ENCODE data around the gene TMEM170A.

The TMEM170A gene

DNA sequence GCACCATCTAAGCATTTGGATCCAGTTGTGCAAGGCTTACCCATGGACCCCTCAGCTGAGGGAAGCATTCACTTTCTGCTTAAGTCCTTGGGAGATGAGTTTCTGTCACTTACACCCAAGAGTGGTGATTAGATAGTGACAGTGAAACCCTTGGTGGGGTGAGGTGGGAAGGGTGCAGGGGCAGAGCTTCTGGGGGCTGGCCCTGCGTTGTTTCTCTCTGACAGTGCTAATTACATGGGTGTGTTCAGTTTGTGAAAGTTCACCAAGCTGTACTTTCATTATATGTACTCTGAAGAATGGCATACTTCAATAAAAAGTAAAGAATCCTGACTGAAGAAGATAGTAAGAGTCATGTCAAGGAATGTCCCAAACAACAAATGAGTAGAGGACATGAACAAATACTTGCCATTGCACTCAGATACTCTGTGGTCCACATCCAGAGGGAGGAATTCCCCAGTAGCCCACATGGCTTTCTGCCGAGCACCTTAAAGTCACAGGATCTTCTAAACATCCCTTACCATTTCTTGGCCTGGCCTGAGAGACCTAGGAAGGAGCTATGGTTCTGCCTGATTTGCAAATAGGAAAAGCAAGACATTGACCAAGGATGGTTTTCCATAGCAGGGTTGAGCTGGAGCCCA is 22.3 kb upstream of the TMEM170A start:
- Mint-ChIP-seq H3K27ac (no peak overlapping the region), H3K9me3 (no peaks in the 10 kb centered on the region), H3K36me3 (ENCODE audit: low read depth) (no peaks in the 10 kb centered on the region), H3K4me3 (no peak overlapping the region), H3K4me1 (ENCODE audit: low read depth) (no peaks in the 10 kb centered on the region), H3K27me3 (ENCODE audit: low read depth) (no peaks in the 10 kb centered on the region)

DNA sequence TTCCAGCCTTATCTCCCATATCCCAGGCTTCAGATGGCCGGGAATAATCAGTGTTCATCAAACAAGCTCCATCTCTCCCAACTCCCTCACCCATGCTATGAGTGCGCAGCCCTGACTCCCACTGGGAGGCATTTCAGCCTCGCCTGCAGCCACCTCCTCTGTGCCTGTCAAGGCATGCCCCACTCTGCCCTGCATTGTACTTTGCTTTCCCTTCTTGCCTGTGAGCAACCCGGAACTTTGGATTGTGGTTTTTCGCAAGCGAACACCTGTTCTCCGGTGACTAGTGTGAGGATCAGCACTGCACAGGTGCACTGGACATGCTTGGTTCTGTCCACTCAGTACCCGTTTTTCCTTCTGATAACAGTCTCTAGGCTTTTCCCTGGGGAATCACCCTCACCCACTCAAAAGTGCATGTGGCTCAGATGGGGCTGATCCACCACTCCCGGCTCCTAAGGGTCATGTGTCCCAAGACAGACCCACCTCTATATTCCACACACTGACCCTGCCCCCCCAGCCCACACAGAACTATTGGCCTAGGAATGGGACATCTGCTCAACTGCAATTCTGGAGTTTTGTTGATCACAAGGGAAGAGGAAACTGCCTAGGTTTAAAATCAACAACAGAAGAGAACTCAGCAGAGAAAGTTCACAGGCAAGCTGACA is 21.7 kb upstream of the TMEM170A start:
- Mint-ChIP-seq H3K4me1 (ENCODE audit: low read depth) (no peaks in the 10 kb centered on the region), H3K27me3 (ENCODE audit: low read depth) (no peaks in the 10 kb centered on the region), H3K36me3 (ENCODE audit: low read depth) (no peaks in the 10 kb centered on the region), H3K9me3 (no peaks in the 10 kb centered on the region), H3K27ac (no peak overlapping the region), H3K4me3 (no peak overlapping the region)

DNA sequence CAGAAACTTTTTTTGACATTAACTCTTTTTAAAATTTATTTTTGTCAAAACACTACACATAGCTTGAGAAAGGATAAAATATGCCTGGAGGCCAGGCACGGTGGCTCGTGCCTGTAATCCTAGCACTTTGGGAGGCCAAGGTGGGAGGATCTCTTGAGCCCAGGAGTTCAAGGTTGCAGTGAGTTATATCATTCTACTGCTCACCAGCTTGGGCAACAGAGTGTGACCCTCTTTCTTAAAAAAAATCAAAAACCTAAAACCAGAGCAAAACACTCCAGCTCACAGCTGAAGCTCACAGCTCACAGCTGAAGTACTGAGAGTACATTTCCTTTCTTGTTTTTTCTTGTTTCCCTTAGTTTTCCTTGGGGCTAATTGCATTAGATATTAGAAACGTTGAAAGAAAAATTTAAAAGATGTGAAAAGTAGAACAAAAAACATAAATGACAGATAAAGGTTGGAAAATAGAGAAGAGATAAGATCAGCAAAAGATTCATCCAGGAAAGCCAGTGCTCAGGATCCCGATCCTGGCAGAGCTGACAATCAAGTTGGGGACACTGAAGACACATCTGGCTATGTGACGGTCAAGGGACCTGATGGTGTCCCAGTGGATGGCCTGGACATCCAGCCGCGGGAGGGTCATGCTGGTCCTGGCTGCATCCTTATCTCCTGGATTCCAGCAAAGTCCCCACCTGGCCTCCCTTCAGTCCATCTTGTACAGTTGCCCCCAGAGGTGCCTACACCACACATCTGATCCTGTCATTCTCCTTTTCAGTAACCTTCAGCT is 20.9 kb upstream of the TMEM170A start:
- H3K4me1 Mint-ChIP-seq (ENCODE audit: low read depth) = no peaks in the 10 kb centered on the region
- no peak overlapping the region for H3K27ac Mint-ChIP-seq
- no peaks in the 10 kb centered on the region for H3K27me3 Mint-ChIP-seq (ENCODE audit: low read depth)
- no peaks in the 10 kb centered on the region for H3K9me3 Mint-ChIP-seq
- H3K4me3 Mint-ChIP-seq = no peak overlapping the region
- no peaks in the 10 kb centered on the region for H3K36me3 Mint-ChIP-seq (ENCODE audit: low read depth)

DNA sequence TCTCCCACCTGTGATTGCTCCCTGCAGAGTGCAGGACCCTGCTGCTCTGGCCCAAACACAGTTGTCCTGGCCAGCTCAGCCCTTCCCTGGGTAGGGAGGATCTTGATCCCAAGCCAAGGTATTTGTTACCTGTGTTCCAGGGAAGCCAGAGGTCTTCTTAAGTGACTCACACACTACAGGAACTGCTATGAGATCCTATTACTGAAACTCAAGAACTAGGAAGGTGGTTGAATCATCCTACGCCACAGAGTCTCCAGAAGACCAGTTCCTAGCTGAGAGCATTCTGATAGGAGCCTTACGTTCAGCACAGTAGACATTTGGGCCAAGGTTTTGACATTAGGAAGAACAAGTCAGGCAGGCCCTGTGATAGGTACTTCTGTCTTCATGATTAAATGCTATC is 18.7 kb upstream of the TMEM170A start:
- Mint-ChIP-seq H3K27me3 (ENCODE audit: low read depth) (no peaks in the 10 kb centered on the region), H3K27ac (no peak overlapping the region), H3K4me1 (ENCODE audit: low read depth) (no peaks in the 10 kb centered on the region), H3K36me3 (ENCODE audit: low read depth) (no peaks in the 10 kb centered on the region), H3K9me3 (no peaks in the 10 kb centered on the region), H3K4me3 (no peak overlapping the region)

DNA sequence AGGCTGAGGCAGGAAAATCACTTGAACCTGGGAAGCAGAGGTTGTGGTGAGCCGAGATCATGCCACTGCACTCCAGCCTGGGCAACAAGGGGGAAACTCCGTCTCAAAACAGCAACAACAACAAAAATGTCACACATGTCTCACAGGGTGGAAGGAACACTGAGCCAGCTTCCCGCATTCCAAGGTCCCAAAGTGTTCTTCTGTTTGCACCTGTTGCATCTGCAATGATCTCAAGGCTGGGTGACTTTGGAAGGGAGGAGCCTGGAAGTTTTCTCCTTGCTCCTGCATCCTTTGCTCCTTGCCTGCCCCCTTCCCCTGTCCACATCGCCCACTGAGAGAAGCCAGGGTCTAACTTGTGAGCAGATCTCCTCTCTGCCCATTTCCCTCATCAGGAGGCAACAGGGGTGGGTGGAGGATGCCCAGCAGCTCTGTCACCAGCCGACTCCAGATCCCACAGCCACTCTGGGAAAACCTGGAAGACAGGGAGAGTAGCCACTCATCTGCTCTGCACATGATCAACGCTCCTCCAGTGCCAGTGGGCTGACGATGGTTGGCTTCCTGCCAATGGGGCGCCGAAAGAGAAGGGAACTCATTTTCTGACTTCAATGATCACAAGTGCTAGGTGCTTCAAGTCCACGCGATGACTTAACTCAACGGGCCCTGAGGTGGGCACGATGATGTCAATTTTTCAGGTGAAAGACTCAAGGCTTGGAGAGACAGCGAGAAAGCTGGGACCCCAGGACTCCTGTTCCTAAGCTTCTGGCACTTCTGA is 18.1 kb upstream of the TMEM170A start:
- no peaks in the 10 kb centered on the region for H3K9me3 Mint-ChIP-seq
- H3K27ac Mint-ChIP-seq = no peak overlapping the region
- peaks cover 3% of the 10 kb centered on the region for H3K27me3 Mint-ChIP-seq (ENCODE audit: low read depth)
- no peaks in the 10 kb centered on the region for H3K36me3 Mint-ChIP-seq (ENCODE audit: low read depth)
- no peaks in the 10 kb centered on the region for H3K4me1 Mint-ChIP-seq (ENCODE audit: low read depth)
- H3K4me3 Mint-ChIP-seq = no peak overlapping the region

DNA sequence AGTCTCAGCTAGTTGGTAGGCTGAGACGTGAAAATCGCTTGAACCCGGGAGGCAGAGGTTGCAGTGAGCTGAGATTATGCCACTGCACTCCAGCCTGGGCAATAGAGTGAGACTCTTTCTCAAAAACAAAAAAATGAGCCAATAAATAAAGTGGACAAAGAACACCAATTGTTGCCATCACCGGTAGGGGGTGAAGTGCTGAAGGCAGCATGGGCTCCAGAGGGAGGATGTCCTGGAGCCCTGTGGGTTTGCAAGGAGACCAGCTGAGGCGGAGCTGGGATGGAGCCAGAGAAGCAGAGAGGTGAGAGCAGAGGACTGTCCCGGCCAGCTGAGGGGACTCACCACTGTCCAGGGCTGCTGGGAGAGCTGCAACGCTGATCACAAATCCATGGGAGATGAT is 17.0 kb upstream of the TMEM170A start:
- Mint-ChIP-seq H3K27me3 (ENCODE audit: low read depth) (peaks cover 3% of the 10 kb centered on the region), H3K9me3 (no peaks in the 10 kb centered on the region), H3K27ac (no peak overlapping the region), H3K36me3 (ENCODE audit: low read depth) (no peaks in the 10 kb centered on the region), H3K4me1 (ENCODE audit: low read depth) (no peaks in the 10 kb centered on the region), H3K4me3 (no peak overlapping the region)

DNA sequence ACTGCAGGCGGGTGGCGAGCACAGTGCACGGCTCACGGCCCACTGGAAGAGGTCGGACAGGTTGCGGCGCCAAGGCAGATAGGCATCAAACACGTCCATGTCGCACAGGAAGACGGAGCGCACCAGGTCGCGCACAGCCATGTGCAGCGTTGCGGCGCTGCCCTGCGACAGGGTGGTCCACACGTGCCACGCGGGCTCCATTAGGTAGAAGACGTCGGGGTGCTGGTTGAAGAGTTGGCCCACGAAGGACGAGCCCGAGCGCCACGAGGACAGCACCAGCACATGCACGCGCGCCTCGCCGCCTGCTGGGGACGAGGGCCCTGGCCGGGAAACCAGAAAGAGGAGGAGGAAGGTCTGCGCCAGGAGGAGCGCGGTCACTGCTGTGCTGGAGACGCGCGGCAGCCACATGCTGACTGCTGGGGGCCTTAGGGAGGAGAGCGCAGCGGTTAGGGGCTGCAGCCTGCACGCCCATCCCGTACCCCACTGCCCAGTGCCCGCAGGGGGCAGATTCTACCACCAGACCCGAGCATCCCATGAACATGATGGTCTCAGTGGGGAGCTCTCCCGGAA is 15.0 kb upstream of the TMEM170A start:
- H3K4me1 Mint-ChIP-seq (ENCODE audit: low read depth) = no peaks in the 10 kb centered on the region
- H3K27ac Mint-ChIP-seq = no peak overlapping the region
- H3K4me3 Mint-ChIP-seq = no peak overlapping the region
- H3K9me3 Mint-ChIP-seq = no peaks in the 10 kb centered on the region
- peaks cover 7% of the 10 kb centered on the region for H3K27me3 Mint-ChIP-seq (ENCODE audit: low read depth)
- H3K36me3 Mint-ChIP-seq (ENCODE audit: low read depth) = no peaks in the 10 kb centered on the region

DNA sequence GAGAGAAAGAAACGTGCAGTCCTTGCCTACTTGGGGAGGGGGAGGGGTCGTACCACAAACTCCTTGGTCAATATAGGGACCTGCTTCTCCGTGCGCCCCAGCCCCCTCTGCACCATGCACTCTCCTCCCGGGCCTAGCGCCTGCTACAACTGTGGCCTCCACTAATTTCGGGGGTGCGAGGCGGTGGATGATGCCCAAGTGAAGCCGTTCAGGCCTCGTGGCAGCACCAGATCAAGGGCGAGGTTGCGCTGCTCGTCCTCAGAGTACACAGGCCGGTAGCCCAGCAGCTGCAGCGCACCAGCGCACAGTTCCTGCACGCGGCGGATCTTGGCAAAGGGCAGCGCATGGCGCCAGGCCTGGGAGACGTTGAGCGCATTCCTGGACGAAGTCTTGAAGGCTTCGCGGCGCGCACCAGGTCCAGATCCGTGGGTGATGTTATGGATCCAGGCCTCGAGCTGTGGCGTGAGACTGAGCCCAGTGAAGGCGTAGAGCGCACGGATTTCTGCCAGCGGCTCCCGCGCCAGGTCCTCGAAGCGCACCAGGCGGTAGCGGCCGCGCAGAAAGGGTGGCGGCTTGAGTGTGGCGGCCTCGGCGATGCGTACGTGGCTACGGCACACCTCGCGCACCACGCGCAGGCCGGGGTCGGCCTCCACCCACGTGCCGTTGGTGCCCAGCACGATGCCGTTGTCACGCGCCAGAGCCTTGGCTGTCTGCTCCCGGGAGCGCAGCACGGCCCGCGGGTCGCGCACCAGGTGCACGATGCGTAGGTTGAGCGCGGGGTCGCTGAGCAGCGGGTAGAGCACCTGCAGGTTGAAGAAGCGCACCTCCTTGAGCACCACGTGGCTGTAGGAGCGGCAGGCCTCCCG is 14.2 kb upstream of the TMEM170A start:
- H3K36me3 Mint-ChIP-seq (ENCODE audit: low read depth) = no peaks in the 10 kb centered on the region
- H3K9me3 Mint-ChIP-seq = no peaks in the 10 kb centered on the region
- peaks cover 7% of the 10 kb centered on the region for H3K27me3 Mint-ChIP-seq (ENCODE audit: low read depth)
- no peak overlapping the region for H3K27ac Mint-ChIP-seq
- no peaks in the 10 kb centered on the region for H3K4me1 Mint-ChIP-seq (ENCODE audit: low read depth)
- no peak overlapping the region for H3K4me3 Mint-ChIP-seq

DNA sequence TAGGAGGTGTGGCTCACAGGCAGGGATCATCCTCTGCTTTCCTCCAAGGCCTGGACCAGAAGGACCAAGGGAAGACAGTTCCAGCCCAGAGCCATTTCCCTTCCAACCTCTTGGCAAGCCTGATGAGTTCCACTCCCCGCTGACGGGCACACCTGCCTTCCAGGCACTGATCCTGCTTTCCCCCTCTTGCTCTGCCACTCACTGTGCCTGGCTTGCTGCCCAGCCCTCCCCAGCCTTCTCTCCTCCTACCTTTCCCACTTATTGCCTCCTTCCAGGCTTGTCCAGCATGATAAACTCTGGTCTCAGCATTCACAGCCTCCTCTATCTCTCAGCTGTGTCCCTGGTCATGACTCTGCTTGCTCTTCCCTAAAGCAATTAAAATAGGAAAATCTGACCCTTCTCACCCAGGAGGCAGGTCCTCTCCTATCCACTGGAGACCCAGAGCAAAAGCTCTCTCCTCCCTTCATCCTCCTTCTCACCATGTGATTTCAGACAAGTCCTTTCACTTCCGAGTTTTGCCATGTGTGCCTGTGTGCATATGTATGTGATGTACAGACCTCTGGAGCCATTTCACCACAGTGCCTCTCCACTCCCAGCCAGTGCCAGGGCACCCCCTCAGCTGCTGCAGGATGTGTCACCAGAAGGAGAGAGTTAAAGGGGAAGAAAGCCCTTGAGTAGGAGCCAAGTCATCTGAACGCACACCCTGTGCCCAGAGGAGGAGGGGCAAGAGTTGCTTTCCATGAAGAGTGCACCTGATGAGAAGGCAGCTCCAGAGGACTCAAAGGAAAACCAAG is 13.4 kb upstream of the TMEM170A start:
- Mint-ChIP-seq H3K4me1 (ENCODE audit: low read depth) (no peaks in the 10 kb centered on the region), H3K27me3 (ENCODE audit: low read depth) (peaks cover 7% of the 10 kb centered on the region), H3K27ac (no peak overlapping the region), H3K9me3 (no peaks in the 10 kb centered on the region), H3K36me3 (ENCODE audit: low read depth) (no peaks in the 10 kb centered on the region), H3K4me3 (no peak overlapping the region)

DNA sequence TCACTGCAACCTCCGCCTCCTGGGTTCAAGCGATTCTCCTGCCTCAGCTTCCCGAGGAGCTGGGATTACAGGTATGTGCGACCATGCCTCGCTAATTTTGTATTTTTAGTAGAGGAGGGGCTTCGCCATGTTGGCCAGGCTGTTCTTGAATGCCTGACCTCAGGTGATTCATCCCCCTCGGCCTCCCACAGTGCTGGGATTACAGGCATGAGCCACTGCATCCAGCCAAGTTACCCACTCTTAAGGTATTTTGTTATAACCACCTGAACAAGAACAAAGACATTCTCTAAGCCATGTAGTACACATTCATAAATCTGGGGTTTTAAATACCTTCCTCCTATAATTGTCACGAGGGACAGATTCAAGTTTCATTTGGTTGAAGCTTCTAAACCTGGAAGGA is 12.3 kb upstream of the TMEM170A start:
- Mint-ChIP-seq H3K27ac (no peak overlapping the region), H3K27me3 (ENCODE audit: low read depth) (peaks cover 7% of the 10 kb centered on the region), H3K4me1 (ENCODE audit: low read depth) (no peaks in the 10 kb centered on the region), H3K9me3 (no peaks in the 10 kb centered on the region), H3K36me3 (ENCODE audit: low read depth) (no peaks in the 10 kb centered on the region), H3K4me3 (no peak overlapping the region)

DNA sequence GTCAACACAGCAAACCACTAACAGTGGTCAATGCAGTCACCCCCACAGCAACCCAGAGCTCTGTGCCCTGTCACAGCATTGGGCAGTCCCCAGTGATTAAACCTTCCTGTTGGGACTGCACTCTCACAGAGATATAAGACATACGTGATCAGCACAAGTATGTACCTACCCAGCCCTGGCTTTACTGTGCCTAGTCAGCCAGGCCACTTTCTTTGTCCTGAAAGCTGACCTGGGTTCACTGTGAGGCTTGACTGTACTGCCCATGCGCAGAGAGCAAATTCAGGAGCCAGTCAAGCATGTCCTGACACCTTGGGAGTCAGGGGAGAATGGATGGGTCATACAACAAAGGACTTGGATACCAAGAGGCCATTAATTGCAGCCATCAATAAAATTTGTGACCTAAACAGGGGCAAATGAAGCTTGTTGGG is 10.9 kb upstream of the TMEM170A start:
- Mint-ChIP-seq H3K4me3 (no peak overlapping the region), H3K4me1 (ENCODE audit: low read depth) (no peaks in the 10 kb centered on the region), H3K27me3 (ENCODE audit: low read depth) (peaks cover 7% of the 10 kb centered on the region), H3K9me3 (no peaks in the 10 kb centered on the region), H3K27ac (no peak overlapping the region), H3K36me3 (ENCODE audit: low read depth) (no peaks in the 10 kb centered on the region)

DNA sequence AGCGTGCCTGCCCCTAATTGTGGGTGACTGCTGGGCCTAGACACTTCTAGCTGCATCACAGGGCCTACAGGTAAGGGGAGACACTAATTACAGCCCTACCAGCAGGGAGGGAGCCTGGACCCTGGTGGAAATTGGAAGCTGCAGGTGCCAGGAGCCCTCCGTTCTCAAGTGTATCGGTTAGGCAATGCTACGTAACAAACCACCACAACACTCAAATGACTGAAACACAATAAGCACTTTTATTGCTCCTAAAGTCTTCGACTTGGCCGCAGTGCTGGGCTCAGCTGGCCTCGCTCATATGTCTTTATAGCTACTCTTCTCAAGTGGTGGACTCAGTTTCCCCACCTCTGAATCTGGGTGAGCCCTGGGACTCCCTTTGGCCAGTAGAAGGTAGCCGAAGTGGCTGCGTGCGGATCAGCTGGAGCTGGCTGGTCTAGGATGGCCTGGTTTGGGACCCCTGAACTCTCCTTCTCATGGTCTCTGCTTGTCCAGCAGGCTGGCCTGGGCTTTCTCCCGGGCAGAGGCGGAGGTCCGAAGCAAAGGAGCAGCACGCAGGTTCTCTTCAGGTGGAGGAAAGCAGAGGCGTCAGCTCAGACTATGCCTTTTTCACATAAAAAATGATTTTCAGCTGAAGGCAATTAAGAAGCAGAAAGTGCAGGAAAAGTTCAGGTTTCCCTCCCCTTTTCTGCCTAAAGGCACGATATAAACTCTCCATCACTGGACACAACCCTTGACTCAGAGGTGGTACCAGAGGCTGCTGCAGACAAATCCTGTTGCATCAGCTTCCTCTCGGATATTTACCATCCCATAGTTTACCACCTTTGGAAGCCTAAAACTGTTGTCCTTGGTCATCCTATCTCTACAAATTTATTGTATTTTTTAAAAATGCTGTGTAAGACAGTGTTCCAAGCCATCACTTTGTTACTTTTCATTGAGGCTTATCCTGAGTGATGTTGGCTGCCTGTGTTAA is 8.7 kb upstream of the TMEM170A start:
- Mint-ChIP-seq H3K27me3 (ENCODE audit: low read depth) (peaks cover 7% of the 10 kb centered on the region), H3K4me3 (no peak overlapping the region)

More for the DNA sequence above, 8.7 kb upstream of the TMEM170A start:
- Mint-ChIP-seq H3K27ac (no peak overlapping the region), H3K4me1 (ENCODE audit: low read depth) (no peaks in the 10 kb centered on the region), H3K36me3 (ENCODE audit: low read depth) (no peaks in the 10 kb centered on the region), H3K9me3 (no peaks in the 10 kb centered on the region)
